Measurements from ENCODE around the gene TMEM179B.

The TMEM179B gene

DNA sequence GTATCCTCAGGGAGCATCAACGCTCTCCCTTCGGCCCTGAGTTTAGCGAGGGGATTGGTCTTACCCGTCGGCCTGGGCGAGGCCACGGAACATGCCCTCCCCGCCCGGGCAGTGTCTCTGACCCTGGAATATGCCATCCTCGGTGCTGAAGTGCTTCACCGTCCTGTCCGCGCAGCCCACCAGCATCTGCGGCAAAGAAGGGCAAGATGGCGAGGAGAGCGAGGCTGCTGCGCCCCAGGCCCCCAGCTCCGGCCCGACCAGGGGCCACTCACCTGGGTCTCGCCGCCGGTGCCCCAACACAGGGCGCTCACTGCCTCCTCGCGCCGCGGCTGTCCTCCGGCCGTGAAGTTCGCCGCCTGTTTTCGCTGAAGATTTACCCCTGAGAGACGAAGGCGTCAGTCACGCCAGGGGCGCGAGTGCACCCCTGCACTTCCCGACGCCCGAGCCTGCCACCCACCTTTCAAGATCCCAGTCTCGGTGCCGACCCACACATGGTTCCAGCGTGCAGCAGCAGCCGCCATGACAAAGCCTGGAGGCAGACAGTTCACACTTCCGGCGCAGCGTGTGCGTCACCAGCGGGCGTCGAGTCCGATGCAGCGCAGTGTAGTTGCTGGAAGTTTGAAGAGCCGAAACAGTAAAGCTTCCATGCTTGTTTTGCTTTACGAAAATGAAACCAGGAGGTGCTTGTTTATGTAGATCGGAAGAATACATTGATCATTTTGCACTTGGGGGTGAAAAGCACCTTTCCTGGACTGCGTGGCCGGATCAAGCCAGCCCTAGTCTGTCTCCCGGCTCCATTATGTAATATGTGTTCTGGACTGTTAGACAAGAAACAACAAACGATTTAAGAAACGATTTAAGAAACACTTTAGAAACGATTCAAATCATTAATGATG is 52.1 kb downstream of the TMEM179B start, which contains the start of gene WDR74:
Gene WDR74 (minus strand): TSS at position 541 of the 896 bp plus-strand sequence. CDS start 20 bp downstream, at position 521.
- peak; percentile 50 for DNase-seq

Measured in NCI-H1436 treated with DMSO at 0.1 percent for 48 hours (cell line).